Endometrial microvascular endothelial cells (primary cell): ENCODE data around the gene SLC34A3. TPM values are rescaled to one million over a fixed set of nuclear protein-coding genes. Genes with fewer than 3 reads are reported as not detected.

ENCODE experiments used
- in situ Hi-C: cut with HindIII; loops from 2 replicates; pipeline ENCODE4 v1.10.0; 2017; ENCODE audit warnings: low sequenced_read_pairs, low pct_unique_long_range_greater_than_20kb; ENCODE audit errors: inconsistent ontology term
- total RNA-seq: library from RNA; depleted of rRNA; stranded (reverse); fragments of >200 nt; gene quantifications from one replicate; pipeline ENCODE4 v1.2.3, GENCODE V29; 2015; ENCODE audit errors: inconsistent ontology term

The SLC34A3 gene
- total RNA-seq, 1 donor from 2014 or later: not detected

DNA sequence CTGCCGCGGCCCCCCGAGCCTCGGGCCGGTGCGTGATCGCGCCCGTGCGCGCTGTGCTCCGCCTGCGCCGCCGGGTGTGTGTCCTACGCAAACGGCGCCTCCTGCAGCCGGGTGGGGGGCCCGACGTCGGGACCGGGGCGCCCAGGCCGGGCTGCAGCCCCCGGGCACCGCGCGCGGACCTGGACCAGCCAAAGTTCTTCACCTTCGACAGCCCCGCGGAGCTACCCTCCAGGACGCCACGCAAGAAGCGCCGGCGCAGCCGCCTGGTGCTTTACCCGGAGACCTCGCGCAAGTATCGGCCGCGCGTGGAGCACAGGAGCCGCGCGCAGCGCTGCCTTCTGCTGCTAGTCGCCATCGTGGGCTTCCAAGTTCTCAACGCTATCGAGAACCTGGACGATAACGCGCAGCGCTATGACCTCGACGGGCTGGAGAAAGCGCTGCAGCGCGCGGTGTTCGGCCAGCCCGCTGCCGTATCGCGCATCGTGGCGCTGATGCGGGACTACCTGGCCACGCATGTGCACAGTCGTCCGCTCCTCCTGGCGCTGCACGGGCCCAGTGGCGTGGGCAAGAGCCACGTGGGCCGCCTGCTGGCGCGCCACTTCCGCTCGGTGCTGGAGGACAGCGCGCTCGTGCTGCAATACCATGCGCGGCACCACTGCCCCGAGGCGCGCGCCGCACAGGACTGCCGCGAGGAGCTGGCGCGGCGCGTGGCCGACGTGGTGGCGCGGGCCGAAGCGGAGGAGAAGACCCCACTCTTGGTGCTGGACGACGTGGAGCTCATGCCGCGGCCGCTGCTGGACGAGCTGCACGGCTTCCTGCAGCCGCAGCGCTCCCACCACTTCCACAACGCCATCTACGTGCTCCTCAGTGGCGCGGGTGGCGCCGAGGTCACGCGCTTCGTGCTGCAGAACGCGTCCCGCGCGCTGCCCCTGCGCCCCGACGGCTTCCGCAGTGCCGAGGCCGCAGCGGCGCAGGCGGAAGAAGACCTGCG lies 48.3 kb downstream of the SLC34A3 start:
- in situ Hi-C loops: no loop called here

DNA sequence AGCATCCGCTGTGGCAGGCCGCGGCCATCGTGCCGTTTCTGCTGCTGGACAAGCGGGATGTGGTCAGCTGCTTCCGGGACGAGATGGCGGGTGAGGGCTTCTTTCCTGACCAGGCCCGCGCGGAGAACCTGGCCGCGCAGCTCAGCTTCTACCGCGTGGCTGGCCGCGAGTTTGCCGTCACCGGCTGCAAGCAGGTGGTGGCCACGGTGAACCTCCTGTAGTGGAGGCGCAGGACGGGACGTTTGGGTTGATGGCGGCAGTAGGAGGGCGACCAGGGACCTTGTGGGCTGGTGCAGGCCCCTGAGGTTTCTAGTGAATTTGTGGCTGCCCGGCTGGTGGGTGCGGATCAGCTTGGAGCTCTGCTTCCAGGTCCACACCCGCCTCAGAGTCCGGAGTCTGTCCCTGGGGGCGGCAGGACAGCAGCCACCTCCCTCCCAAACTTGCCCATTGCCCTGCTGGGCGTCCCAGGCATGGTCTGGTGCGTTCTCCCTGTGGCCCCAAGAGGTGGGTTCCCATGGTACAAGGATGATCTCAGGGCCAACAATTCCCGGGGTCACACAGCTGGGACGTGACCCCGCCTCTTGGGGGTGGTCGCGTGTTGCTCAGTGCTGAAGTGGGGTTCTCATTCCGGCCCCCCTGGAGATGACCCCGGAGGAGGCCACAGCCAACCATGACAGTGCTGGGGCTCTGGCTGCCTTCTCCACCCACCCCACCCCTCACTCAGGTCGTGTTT lies 49.2 kb downstream of the SLC34A3 start:
- in situ Hi-C loops: no loop called here

DNA sequence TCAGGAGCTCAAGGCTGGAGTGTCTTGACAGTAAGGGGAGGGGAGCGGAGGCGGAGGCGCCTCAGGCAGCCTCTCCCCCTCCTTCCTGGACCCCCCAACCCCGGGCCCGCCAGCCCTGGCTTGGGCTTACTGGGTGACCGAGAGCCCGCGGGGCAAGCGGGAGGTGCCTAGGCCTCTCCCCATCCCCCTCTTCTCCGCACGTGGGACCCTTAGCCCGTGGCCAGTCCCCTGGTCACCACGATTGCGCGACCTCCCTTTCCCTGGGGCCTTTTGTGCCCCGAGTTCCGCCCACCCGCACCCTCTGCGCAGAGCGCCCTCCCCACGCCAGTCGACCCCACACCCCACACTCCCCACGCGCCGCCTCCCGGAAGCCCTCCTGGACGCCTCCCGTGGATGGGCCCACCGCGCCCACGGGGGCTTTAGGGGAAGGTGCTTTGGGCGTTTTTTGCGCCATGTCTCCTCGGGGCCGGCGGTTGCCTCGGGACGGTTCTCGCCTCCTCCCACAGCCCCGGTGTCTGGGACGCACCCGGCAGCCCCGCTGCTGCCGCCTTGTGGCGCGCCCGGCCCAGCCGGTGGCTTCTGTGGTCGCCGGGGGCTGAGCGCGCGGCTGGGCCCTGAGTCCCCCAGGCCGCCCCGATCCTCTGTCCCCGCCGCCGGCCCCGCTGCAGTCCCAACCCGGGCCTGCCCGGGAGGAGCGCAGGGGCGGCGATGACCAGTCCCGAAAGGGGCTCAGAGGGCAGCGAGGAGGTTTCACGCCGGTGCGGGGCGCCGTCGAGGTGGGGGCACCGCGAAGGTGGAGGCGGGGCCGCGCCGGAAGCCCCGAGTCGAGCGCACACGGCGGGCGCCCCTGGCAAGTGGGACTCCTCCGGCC lies 50.0 kb downstream of the SLC34A3 start:
- in situ Hi-C loops: no loop called here

DNA sequence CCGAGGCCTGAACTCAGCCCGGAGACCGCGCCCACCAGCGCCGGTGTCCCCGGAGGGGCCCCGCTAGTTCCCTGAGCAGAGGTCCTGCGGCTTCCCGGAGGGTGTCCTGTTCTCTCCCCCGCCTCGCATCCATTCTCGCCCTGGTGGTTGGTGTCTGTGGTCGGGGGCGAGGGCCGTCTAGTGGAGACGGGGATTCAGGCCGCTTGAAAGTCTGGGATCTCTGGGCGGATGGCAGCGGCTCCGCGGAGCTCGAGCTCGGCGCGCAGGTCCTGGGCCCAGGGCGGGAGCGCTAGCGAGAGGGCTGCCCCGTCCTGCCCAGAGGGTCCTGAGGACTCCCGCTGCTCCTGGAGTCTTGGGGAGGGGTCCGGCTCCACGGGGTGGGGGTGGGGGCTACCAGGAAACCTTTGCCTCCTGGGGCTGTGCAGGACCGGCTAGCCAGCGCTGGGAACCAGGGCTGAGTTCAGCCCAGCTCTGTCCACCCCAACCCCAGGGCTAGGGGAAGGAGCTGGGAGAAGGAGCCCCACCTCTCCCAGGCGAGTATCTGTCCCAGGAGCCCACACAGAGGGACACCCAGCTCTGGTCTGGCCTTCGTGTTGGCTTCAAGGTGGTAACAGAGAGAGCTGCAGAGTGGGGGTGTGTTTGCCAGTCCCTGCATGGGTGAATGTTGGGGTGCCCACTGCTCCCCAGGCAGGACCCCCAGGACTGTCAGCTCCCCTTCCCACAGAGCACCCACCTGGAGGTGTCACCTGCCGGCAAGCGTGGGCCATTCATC lies 50.8 kb downstream of the SLC34A3 start:
- in situ Hi-C loops: no loop called here

Other genes with a start within 250 kb of the SLC34A3 start
- gene LCNL1, start 247.9 kb upstream of the SLC34A3 start, total RNA-seq: not detected
- 49.0 TPM for gene PAXX, start 238.5 kb upstream of the SLC34A3 start, total RNA-seq
- 4.8 TPM for gene CLIC3, start 234.3 kb upstream of the SLC34A3 start, total RNA-seq
- 4.0 TPM for gene ABCA2, start 202.7 kb upstream of the SLC34A3 start, total RNA-seq
- not detected for gene FUT7, start 198.8 kb upstream of the SLC34A3 start, total RNA-seq
- gene NPDC1, start 184.7 kb upstream of the SLC34A3 start, total RNA-seq: 65.7 TPM
- gene ENTPD2, start 176.8 kb upstream of the SLC34A3 start, total RNA-seq: not detected
- 38.5 TPM for gene SAPCD2, start 160.3 kb upstream of the SLC34A3 start, total RNA-seq
- 13.8 TPM for gene UAP1L1, start 153.4 kb upstream of the SLC34A3 start, total RNA-seq
- 106 TPM for gene MAN1B1, start 143.9 kb upstream of the SLC34A3 start, total RNA-seq
- 99.2 TPM for gene DPP7, start 116.2 kb upstream of the SLC34A3 start, total RNA-seq
- not detected for gene GRIN1, start 91.7 kb upstream of the SLC34A3 start, total RNA-seq
- not detected for gene LRRC26, start 60.9 kb upstream of the SLC34A3 start, total RNA-seq
- gene TMEM210, start 58.8 kb upstream of the SLC34A3 start, total RNA-seq: not detected
- 14.9 TPM for gene ANAPC2, start 42.3 kb upstream of the SLC34A3 start, total RNA-seq
- gene SSNA1, start 42.2 kb upstream of the SLC34A3 start, total RNA-seq: 117 TPM
- gene TPRN, start 30.2 kb upstream of the SLC34A3 start, total RNA-seq: 8.8 TPM
- 28.1 TPM for gene TMEM203, start 25.3 kb upstream of the SLC34A3 start, total RNA-seq
- 19.6 TPM for gene NDOR1, start 25.2 kb upstream of the SLC34A3 start, total RNA-seq
- gene RNF208, start 8.7 kb upstream of the SLC34A3 start, total RNA-seq: not detected
- not detected for gene CYSRT1, start 5.7 kb upstream of the SLC34A3 start, total RNA-seq
- not detected for gene RNF224, start 3.4 kb upstream of the SLC34A3 start, total RNA-seq
- gene TUBB4B, start 10.4 kb downstream of the SLC34A3 start, total RNA-seq: 1,061 TPM
- not detected for gene STPG3, start 20.4 kb downstream of the SLC34A3 start, total RNA-seq
- 72.0 TPM for gene NELFB, start 24.4 kb downstream of the SLC34A3 start, total RNA-seq
- gene TOR4A, start 46.8 kb downstream of the SLC34A3 start, total RNA-seq: 53.1 TPM
- gene NRARP, start 71.4 kb downstream of the SLC34A3 start, total RNA-seq: 16.1 TPM
- gene EXD3, start 192.3 kb downstream of the SLC34A3 start, total RNA-seq: 4.0 TPM
- gene NOXA1, start 192.5 kb downstream of the SLC34A3 start, total RNA-seq: 0.74 TPM
- gene ENTPD8, start 210.5 kb downstream of the SLC34A3 start, total RNA-seq: not detected
- 43.8 TPM for gene NSMF, start 228.4 kb downstream of the SLC34A3 start, total RNA-seq